Vagina (tissue), 2 donors: Measurements from ENCODE around the gene ERMP1.

ENCODE experiments used
- CTCF ChIP-seq, 3 experiments: fragments of 450-650 bp in 2 of 3; fragments of 200-600 bp in 1 of 3; sonication (generic) in 1 of 3; IDR thresholded peaks; one replicate each; pipeline ENCODE4 v1.5.1; 2017 to 2019; ENCODE audit warnings: antibody characterized with exemption in 3 of 3, mild to moderate bottlenecking in 2 of 3, moderate library complexity in 2 of 3
- POLR2A ChIP-seq, 2 donors: fragments of 450-650 bp; IDR thresholded peaks; one replicate each; pipeline ENCODE4 v1.6.1; 2017; ENCODE audit warnings: antibody characterized with exemption in 2 of 2, mild to moderate bottlenecking in 2 of 2, moderate library complexity in 2 of 2

GRCh38 chr9:5854063-5854790 is 21.3 kb upstream of the ERMP1 start:
- TF ChIP-seq CTCF (IDR thresholded peaks at IDR 0.05) (no peak), POLR2A (IDR thresholded peaks at IDR 0.05) (no peak)
